HG03066 (cell line): ENCODE measurements around the gene PTGR3.

ENCODE experiments used
- ATAC-seq: cut with Tn5 transposase; IDR thresholded peaks from one replicate; pipeline ENCODE4 v1.9.1; 2021; ENCODE audit warnings: low read depth; ENCODE audit not compliant: unreplicated experiment

PTGR3 gene

DNA sequence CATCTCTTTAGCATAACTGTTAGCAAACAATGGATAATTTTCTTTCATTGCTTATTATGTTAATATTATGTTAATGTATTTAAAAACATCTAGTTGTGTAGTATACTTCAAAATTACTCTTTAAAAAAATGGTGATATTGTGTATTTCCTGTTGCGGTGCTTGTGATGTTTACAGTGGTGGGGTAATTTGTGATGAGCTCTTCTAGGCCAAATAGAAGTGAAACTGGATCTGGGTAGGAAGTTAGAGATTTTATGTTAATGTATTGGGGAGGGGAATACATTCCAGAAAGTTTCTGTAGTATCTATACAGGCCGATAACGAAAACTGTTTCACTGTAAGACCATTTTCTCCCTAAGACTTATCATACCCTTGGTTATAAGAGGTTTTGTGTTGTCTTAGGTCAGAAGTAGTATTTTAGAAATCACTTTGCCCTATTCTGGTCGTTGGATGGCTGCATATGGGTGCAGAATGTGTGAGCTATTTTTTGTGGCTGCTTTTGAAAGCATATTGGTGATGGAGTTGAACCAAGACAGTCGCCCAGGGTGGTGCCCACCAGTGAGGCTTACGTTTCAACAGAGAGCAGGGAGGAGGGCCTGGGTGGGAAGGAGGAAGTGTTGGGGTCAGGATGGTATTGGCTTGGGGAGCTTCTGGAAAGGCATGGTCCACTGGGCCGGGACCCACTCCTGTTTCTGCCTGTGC is 7.4 kb upstream of the PTGR3 start:
- no peak for ATAC-seq

DNA sequence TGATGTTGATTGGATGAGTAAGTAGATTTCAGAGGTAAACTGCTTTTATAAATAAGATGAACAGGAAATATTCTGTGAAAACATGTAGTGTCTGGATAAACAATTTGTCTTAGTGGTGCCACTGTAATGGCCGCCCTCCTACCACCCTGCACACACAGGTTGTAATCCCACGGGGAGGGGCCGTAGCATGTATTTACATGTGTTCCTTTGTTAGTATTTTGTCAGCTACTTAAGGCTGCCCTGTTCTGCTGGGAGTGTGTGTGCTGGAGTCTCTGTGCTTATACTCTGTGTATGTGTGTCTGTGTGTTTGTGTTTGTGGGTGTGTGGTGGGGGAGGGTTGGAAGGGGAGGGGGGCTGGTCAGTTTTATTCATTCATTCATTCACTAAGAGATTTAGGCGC is 6.7 kb upstream of the PTGR3 start:
- ATAC-seq: no peak

GRCh38 chr18:75214766-75215510 is 6.0 kb upstream of the PTGR3 start:
- ATAC-seq: no peak

GRCh38 chr18:75214332-75214690 is 5.4 kb upstream of the PTGR3 start:
- no peak for ATAC-seq

DNA sequence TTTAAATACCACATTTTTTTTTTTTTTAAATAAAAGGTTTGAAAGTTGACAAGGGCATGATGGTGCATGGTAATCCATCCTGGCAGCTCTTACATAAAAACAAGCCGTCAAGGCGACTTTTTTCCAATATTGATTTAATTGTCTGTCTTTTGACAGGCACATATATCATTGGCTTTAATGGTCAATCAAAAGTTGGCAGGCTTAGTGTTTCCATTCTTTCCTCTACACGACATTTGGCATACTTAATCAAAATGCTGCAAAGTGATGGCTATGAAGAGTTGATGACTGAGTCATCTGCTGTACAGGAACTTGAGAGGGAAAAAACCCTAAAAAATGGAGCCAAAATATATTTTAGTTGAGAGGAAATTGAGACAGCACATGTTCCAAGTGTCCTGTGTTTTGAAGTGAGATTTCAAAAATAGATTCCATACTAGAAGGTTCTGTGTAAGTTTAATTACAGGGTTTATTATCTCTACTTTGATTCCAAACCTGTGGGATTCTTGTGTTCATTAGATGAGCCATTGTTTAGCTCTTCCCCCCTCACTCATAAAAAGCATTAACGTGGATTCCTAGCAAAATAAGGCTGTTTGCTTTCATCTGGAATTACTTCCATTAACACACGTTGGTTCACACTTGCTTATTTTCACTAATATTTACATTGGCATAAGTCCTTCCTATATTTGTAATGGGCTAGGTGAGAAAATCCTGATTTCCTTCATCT is 4.8 kb upstream of the PTGR3 start:
- ATAC-seq: no peak

DNA sequence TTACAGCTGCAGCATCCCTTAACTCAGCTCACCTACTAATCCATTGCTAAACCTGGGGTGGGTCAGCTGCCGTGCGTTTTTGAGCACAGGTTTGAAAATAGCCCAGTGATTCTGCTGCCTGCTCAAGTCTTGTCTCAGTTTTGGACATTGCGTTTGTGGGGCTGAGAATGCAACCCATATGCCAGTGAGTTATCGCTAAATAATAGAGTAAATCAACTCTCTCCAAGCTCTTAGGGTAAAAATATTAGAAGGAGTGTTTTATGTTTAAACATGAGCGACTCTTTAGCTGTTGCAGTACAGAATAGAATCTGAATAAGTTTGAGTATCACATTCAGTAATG is 3.8 kb upstream of the PTGR3 start:
- ATAC-seq: no peak

GRCh38 chr18:75211953-75212750 is 3.2 kb upstream of the PTGR3 start:
- ATAC-seq: no peak

DNA sequence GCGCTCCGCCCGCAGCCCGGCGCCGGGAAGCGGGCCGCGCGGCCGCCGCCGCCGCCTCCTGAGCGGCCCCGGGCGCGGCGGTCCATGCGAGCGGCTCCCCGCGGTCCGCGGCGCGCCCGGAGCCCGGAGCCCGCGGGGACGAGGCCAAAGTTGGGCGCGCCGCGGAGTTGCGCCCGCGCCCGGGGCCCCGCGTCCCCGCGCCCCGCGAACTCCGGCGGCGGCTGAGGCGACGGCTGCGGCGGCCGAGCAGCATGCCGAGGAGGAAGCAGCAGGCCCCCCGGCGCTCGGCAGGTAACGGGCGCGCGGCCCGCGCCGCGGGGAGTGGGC is 2.6 kb upstream of the PTGR3 start:
- ATAC-seq: no peak

GRCh38 chr18:75211002-75211621 is 2.2 kb upstream of the PTGR3 start:
- ATAC-seq: no peak

GRCh38 chr18:75210274-75211001 is 1.5 kb upstream of the PTGR3 start, which contains the start of gene TSHZ1:
Gene TSHZ1, plus strand, starts transcription at chr18:75210797. Its CDS starts 1,080 bp downstream, at chr18:75211877.
- peak; percentile 36 for ATAC-seq

DNA sequence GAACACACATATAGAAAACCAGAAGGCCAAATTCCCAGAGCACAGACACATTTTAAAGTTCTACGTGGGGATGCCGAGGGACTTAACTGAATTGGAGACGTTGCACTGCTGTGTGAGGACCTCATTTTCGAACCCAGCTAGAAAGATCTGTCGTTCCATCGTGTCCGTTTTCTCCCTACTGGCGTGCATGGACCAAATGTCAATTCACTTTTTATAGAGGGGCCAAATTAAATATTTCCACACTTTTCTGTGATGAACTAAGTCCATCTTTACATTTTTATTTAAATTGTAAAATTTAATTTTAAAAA is 966 bp upstream of the PTGR3 start:
- ATAC-seq: no peak

GRCh38 chr18:75208836-75209128 is 157 bp downstream of the PTGR3 start:
- peak; percentile 12 for ATAC-seq

DNA sequence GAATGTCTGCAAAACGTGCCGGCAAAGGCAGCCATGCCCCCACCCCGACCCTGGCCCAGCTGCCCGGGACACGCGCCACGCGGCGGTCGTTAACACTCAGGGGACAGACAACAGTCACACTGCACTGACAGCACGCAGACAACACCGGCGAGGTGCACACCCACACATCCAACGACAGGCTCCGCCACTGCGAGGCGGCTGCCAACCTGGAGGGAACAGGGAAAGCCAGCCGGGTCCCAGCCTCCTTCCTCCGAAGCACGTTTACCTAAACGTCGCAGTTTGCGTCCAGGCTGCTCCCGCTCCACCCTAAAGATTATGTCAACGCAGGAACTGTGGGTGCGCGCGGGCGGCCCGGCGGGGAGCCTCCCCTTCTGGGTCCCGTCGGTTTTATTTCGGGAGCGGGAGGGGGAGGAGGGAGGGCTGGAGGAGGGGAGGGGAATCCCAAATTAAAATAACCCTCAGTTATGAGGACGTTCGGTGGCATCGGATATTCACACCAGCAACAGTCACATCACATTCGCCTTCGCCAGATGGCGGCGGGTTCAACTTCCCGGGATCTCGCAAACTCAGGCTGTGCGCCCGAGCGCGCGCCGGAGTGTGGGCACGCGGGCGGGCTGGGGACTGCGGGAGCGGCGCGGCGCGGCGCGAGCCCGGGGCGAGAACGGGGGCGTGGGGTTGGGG is 644 bp downstream of the PTGR3 start:
- peak; percentile 5 for ATAC-seq

- peak; percentile 0 for ATAC-seq
Observed at GRCh38 chr18:75207310-75208154, 1.4 kb downstream of the PTGR3 start.

- ATAC-seq: no peak
Observed at GRCh38 chr18:75206452-75207309, 2.3 kb downstream of the PTGR3 start.

DNA sequence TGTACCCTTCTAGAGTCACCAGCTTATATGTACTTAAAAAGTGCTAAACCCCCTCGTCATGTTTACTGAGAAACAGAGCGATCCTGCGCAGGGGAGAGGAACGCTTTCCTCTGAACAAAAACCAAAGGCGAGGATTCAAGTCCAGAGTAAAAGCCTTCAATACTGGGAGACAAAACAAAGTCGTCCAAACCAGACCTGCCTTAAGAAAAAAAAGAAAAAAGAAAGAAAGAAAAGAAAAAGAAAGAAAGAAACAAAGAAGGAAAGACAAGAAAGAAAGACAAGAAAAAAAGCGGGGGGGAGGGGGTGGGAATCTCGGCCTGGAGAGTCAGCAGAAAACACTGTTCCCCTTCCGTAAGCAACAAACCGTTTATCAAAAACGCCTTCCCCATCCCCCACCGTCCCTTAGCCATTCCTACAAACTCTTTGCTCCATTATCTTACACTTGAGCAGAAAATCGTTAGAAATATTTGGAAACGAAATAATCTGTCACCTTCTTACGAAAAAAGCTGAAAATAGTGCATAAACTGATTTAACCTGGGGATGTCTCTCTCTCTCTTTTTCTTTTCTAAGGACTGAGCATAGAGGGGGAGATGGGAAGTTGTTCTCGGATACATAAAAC is 3.3 kb downstream of the PTGR3 start:
- ATAC-seq: no peak

DNA sequence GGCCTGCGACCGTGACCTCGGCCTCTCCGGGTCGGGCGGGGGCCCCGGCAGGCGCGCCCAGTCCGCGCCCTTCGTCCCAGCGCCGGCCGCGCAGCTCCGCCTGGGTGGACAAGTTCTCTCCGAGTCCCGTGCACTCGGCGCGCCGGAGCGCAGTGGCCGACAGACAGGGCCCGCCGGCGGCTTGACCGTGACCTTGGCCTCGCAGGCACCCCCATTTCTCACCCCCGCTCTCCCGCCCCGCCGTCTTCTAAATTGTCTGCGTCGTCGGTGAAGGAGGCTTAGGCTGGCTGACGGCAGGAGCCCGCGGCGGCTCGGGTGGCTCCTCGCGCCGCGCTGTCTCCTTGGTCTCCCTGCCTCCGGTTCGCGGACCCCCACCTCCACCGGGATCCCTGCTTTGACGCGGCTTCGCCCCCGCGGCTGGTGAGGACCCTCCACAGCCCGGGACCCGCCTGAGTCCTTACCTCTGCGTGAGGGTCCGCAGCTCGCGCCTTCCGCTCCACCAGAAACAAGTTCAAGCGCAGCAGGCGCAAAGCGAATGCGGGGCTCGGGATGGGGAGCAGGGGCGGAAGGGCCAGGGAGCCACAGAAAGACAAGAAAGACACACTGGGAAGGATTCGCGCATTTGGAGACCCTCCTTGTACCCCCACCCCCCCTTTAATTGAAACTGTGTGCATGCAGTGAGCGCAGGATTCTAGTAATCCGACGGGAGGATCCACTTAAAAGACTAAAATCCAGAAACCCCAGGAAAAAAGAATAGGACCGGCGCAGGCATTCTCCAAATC is 4.0 kb downstream of the PTGR3 start:
- no peak for ATAC-seq
